Gastrocnemius medialis (tissue), 4 donors: Measurements from ENCODE around the gene PDZRN4.
"Not testable (repeated sequence)": the region's sequence is repeated elsewhere in the genome, so short reads cannot be mapped to it uniquely, and the experiment has no call there.

ENCODE experiments used
- POLR2A ChIP-seq, 2 donors: fragments of 450-650 bp; IDR thresholded peaks; one replicate each; pipeline ENCODE4 v1.6.1; 2017; ENCODE audit warnings: antibody characterized with exemption in 2 of 2, mild to moderate bottlenecking in 2 of 2, moderate library complexity in 2 of 2
- TF ChIP-seq, protein P1 (sequence below), 5 experiments: fragments of 450-650 bp in 3 of 5; fragments of 200-600 bp in 2 of 5; sonication (generic) in 2 of 5; IDR thresholded peaks in 4 of 5; conservative IDR thresholded peaks in 1 of 5; 1 replicate in 4 of 5; 2 replicates in 1 of 5; pipeline ENCODE4 v1.5.1; 2016 to 2019; ENCODE audit warnings: antibody characterized with exemption in 5 of 5, mild to moderate bottlenecking in 3 of 5, moderate library complexity in 3 of 5

GRCh38 chr12:41312451-41312850, 124.3 kb downstream of the PDZRN4 start:
- TF ChIP-seq, protein P1, sequence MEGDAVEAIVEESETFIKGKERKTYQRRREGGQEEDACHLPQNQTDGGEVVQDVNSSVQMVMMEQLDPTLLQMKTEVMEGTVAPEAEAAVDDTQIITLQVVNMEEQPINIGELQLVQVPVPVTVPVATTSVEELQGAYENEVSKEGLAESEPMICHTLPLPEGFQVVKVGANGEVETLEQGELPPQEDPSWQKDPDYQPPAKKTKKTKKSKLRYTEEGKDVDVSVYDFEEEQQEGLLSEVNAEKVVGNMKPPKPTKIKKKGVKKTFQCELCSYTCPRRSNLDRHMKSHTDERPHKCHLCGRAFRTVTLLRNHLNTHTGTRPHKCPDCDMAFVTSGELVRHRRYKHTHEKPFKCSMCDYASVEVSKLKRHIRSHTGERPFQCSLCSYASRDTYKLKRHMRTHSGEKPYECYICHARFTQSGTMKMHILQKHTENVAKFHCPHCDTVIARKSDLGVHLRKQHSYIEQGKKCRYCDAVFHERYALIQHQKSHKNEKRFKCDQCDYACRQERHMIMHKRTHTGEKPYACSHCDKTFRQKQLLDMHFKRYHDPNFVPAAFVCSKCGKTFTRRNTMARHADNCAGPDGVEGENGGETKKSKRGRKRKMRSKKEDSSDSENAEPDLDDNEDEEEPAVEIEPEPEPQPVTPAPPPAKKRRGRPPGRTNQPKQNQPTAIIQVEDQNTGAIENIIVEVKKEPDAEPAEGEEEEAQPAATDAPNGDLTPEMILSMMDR (IDR thresholded peaks at IDR 0.05 in 4 of 5, conservative IDR thresholded peaks at IDR 0.05 in 1 of 5): not testable (repeated sequence)
- TF ChIP-seq POLR2A (IDR thresholded peaks at IDR 0.05): not testable (repeated sequence)
